Stimulated activated CD8-positive, alpha-beta memory T cell treated with anti-CD3 and anti-CD28 coated beads, Interleukin-7, amount 100 ng/mL, for 48 hours (primary cell): ENCODE results near the gene OR13D1.
"Not testable (repeated sequence)": the region's sequence is repeated elsewhere in the genome, so short reads cannot be mapped to it uniquely, and the experiment has no call there.

ENCODE experiments used
- DNase-seq, 2 donors: peaks; one replicate each; pipeline ENCODE4 v3.0.0-alpha.2; 2020; ENCODE audit warnings: low read depth in 1 of 2; ENCODE audit errors: extremely low read depth in 1 of 2

OR13D1 gene, protein sequence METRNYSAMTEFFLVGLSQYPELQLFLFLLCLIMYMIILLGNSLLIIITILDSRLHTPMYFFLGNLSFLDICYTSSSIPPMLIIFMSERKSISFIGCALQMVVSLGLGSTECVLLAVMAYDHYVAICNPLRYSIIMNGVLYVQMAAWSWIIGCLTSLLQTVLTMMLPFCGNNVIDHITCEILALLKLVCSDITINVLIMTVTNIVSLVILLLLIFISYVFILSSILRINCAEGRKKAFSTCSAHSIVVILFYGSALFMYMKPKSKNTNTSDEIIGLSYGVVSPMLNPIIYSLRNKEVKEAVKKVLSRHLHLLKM

DNA sequence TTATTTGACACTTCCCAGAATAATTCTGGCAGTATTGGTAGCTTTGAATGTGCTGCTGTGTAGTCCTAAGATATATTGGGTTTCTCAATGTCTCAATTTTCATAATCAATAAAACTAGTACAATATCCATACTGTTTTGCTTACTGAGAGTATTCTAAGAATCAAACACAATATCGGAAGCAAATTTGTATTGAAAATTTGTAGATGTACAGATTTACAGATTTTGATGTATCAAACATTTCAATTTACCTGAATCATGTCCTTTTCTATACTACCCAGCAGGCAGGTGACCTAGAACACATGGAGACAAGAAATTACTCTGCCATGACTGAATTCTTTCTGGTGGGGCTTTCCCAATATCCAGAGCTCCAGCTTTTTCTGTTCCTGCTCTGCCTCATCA, at the start of gene OR13D1:
OR13D1 (plus strand) TSS at position 301 of the 400 bp plus-strand sequence; CDS start at position 301, 0 bp downstream.
- no peak for DNase-seq

- DNase-seq = no peak
These were observed 35.7 kb upstream of the OR13D1 start for GRCh38 chr9:104658496-104659195.

- DNase-seq = no peak
These were observed 18.7 kb upstream of the OR13D1 start for GRCh38 chr9:104675611-104676010.

GRCh38 chr9:104682642-104683041, 11.7 kb upstream of the OR13D1 start:
- DNase-seq = no peak

GRCh38 chr9:104686081-104686480, 8.2 kb upstream of the OR13D1 start:
- DNase-seq = no peak

DNA sequence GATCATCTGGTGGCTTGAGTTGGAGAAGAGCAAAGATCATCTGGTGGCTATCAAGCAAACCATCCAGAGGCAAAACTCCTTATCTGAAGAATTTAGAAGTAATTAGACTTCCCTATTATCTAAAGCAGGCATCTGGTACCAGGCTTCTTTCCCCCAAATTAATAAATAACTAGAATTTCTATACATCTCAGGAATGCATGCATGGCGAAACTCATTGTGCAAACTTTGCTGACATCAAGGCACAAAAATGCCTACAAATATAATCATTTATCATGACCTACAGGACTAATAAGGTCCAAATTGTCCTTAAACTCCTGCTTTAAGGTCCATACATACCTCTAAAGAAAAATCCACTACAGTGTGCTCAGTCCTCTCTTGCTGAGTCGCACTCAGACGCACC, 6.0 kb downstream of the OR13D1 start:
- no peak for DNase-seq

GRCh38 chr9:104708737-104709136, 14.4 kb downstream of the OR13D1 start:
- DNase-seq = not testable (repeated sequence)

GRCh38 chr9:104711604-104712003, 17.3 kb downstream of the OR13D1 start:
- DNase-seq = no peak

- no peak for DNase-seq
These were observed 30.7 kb downstream of the OR13D1 start for GRCh38 chr9:104725014-104725413.

DNA sequence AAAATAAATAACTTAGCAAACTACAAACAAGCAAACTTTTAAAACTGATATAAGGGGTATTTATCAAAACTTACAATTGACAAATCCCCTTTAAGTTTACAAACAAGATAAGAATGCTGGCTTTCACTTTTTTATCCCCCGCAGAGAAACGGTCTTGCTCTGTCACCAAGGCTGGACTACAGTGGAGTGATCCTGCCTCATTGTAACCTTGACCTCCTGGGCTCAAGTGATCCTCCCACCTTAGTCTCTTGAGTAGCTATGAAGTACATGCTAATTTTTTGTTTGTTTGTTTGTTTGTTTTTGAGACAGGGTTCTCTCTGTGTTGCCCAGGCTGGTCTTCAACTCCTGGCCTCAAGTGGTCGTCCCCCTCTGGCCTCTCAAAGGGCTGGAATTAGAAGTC, 44.1 kb downstream of the OR13D1 start:
- DNase-seq = no peak

GRCh38 chr9:104740621-104741020, 46.3 kb downstream of the OR13D1 start:
- DNase-seq = no peak

DNA sequence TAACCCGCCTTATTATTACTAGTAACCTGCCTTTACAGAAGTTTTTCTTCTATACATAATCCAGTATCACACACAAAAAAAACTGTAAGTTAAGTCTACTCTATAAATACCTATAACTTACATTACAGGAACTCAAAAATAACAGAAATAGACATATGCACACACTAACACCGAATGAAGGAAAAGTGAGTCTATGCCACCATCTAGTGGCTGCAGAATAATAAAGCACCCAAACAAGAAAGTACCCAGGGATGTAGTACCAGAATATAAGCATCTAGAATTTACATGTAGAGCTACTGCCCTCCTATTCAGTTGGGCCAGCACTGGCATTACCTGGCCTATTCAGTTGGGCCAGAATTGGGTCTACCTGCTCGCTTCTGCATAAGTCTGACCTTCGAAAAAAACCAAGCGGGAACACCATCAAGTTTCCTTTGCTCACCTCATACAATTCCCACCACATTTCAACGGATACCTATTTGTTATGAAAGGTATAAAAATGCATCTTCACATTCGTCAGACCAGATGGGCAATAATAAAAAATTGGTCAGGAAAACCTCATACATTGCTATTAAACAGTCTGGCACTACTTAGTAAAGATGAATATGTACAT, 49.2 kb downstream of the OR13D1 start:
- no peak for DNase-seq
